Peyer's patch (tissue), 4 donors: Measurements from ENCODE around the gene TRIM41.

Experiments used
- CTCF ChIP-seq, 6 experiments: fragments of 450-650 bp in 4 of 6; fragments of 200-600 bp in 2 of 6; sonication (generic) in 1 of 6; IDR thresholded peaks; one replicate each; pipeline ENCODE4 v1.5.1; 2017 to 2019; ENCODE audit warnings: antibody characterized with exemption in 6 of 6, mild to moderate bottlenecking in 3 of 6, moderate library complexity in 1 of 6
- POLR2A ChIP-seq, 2 donors: fragments of 450-650 bp; IDR thresholded peaks; one replicate each; pipeline ENCODE4 v1.5.1; 2017; ENCODE audit warnings: antibody characterized with exemption in 2 of 2, mild to moderate bottlenecking in 2 of 2, moderate library complexity in 2 of 2

- no peak for TF ChIP-seq POLR2A (IDR thresholded peaks at IDR 0.05)
- TF ChIP-seq CTCF (IDR thresholded peaks at IDR 0.05) = no peak
These were observed 58.2 kb downstream of the TRIM41 start for GRCh38 chr5:181281077-181281983.
